Adipocyte (in vitro differentiated cells): Measurements from ENCODE around the gene TTR.

ENCODE experiments used
- DNase-seq: peaks from one replicate; pipeline ENCODE4 v3.0.0-alpha.2; 2015; ENCODE audit warnings: low read depth
- H3K27me3 ChIP-seq: replicated peaks from 2 replicates; pipeline ENCODE4 v1.7.0; 2013; ENCODE audit warnings: mild to moderate bottlenecking, low read length, moderate library complexity; ENCODE audit not compliant: control insufficient read depth, insufficient read depth
- H3K36me3 ChIP-seq: 2 replicates; pipeline ENCODE4 v1.7.0; 2013; ENCODE audit warnings: low read length, mild to moderate bottlenecking, moderate library complexity; ENCODE audit not compliant: control insufficient read depth, insufficient read depth, severe bottlenecking
- H3K4me1 ChIP-seq: 2 replicates; pipeline ENCODE4 v1.7.0; 2013; ENCODE audit warnings: mild to moderate bottlenecking, low read length, moderate library complexity; ENCODE audit not compliant: control insufficient read depth, insufficient read depth
- H3K4me3 ChIP-seq: 2 replicates; pipeline ENCODE4 v1.7.0; 2013; ENCODE audit warnings: mild to moderate bottlenecking, low read length, moderate library complexity
- H3K9ac ChIP-seq: 2 replicates; pipeline ENCODE4 v1.7.0; 2013; ENCODE audit warnings: mild to moderate bottlenecking, low read length, moderate library complexity
- H3K9me3 ChIP-seq: 2 replicates; pipeline ENCODE4 v1.7.0; 2013; ENCODE audit warnings: mild to moderate bottlenecking, low read length, moderate library complexity; ENCODE audit not compliant: control insufficient read depth

TTR gene

GRCh38 chr18:31565345-31565744 lies 26.3 kb upstream of the TTR start:
- no peak for DNase-seq
- Histone ChIP-seq H3K9ac (no peak overlapping the region), H3K27me3 (peaks cover 43% of the 10 kb centered on the region), H3K36me3 (no peaks in the 10 kb centered on the region), H3K4me1 (peaks cover 9% of the 10 kb centered on the region), H3K9me3 (no peaks in the 10 kb centered on the region), H3K4me3 (no peak overlapping the region)

- peaks cover 9% of the 10 kb centered on the region for H3K4me1 ChIP-seq
- H3K36me3 ChIP-seq: no peaks in the 10 kb centered on the region
- H3K9ac ChIP-seq: no peak overlapping the region
- H3K4me3 ChIP-seq: no peak overlapping the region
- H3K27me3 ChIP-seq: peaks cover 39% of the 10 kb centered on the region
- no peak for DNase-seq
- H3K9me3 ChIP-seq: no peaks in the 10 kb centered on the region
These were observed 25.7 kb upstream of the TTR start for GRCh38 chr18:31565782-31566512.

DNA sequence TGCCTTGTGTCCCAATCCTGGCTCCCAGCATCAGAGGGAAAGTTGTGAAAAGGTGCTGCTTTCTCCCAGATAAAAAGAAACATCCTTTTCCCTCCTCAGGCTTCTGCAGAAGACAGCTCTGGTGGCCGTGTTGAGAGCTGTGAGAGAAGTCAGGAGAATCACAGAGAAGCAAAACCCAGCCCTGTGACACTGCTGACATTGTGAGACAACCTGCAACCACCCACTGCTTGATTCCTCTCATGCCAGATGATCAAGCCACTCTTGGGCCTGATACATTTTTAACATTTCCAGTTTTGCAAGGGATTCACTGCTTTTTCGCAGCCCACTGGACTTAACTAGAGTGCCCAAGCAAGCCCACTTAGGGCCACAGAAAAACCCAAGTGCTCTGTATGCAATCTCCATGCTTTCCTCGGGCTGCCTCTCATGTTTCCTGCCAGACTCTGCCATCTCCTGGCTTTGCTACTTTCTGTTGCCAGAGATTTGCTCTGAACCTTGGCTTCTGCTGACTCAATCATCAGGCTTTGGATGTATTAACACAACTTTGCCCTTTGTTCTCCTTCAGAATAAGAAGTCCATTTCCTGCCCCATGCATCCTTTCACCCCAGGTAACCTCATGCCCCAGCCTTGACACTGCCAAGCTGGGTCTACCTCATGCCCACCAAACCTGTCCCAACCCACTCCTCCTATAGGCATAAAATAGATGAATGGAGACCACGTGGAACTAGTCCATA lies 24.9 kb upstream of the TTR start:
- peaks cover 32% of the 10 kb centered on the region for H3K27me3 ChIP-seq
- H3K4me3 ChIP-seq: no peak overlapping the region
- no peak for DNase-seq
- no peaks in the 10 kb centered on the region for H3K36me3 ChIP-seq
- H3K9ac ChIP-seq: no peak overlapping the region
- peaks cover 9% of the 10 kb centered on the region for H3K4me1 ChIP-seq
- no peaks in the 10 kb centered on the region for H3K9me3 ChIP-seq

GRCh38 chr18:31572368-31572767 lies 19.3 kb upstream of the TTR start:
- Histone ChIP-seq H3K4me1 (peaks cover 4% of the 10 kb centered on the region), H3K9me3 (no peaks in the 10 kb centered on the region), H3K36me3 (no peaks in the 10 kb centered on the region), H3K9ac (no peak overlapping the region), H3K4me3 (no peak overlapping the region), H3K27me3 (peaks cover 3% of the 10 kb centered on the region)
- no peak for DNase-seq

- Histone ChIP-seq H3K9ac (no peak overlapping the region), H3K27me3 (peaks cover 3% of the 10 kb centered on the region), H3K36me3 (no peaks in the 10 kb centered on the region), H3K4me3 (no peak overlapping the region), H3K9me3 (no peaks in the 10 kb centered on the region), H3K4me1 (peaks cover 4% of the 10 kb centered on the region)
- no peak for DNase-seq
These were observed 18.6 kb upstream of the TTR start for GRCh38 chr18:31573051-31573450.

- H3K4me1 ChIP-seq: peaks cover 4% of the 10 kb centered on the region
- no peaks in the 10 kb centered on the region for H3K36me3 ChIP-seq
- DNase-seq: no peak
- H3K27me3 ChIP-seq: peaks cover 3% of the 10 kb centered on the region
- H3K4me3 ChIP-seq: no peak overlapping the region
- H3K9ac ChIP-seq: no peak overlapping the region
- H3K9me3 ChIP-seq: no peaks in the 10 kb centered on the region
These were observed 17.3 kb upstream of the TTR start for GRCh38 chr18:31574359-31574758.

- Histone ChIP-seq H3K36me3 (no peaks in the 10 kb centered on the region), H3K4me1 (peaks cover 4% of the 10 kb centered on the region), H3K4me3 (no peak overlapping the region), H3K27me3 (peaks cover 3% of the 10 kb centered on the region), H3K9me3 (no peaks in the 10 kb centered on the region), H3K9ac (no peak overlapping the region)
- DNase-seq: no peak
These were observed 16.0 kb upstream of the TTR start for GRCh38 chr18:31575515-31576257.

GRCh38 chr18:31576670-31577069 lies 15.0 kb upstream of the TTR start:
- peaks cover 3% of the 10 kb centered on the region for H3K27me3 ChIP-seq
- H3K9me3 ChIP-seq: no peaks in the 10 kb centered on the region
- H3K36me3 ChIP-seq: no peaks in the 10 kb centered on the region
- no peak overlapping the region for H3K9ac ChIP-seq
- DNase-seq: no peak
- peaks cover 9% of the 10 kb centered on the region for H3K4me1 ChIP-seq
- no peak overlapping the region for H3K4me3 ChIP-seq

GRCh38 chr18:31577195-31577594 lies 14.5 kb upstream of the TTR start:
- H3K4me1 ChIP-seq: peaks cover 13% of the 10 kb centered on the region
- H3K36me3 ChIP-seq: no peaks in the 10 kb centered on the region
- DNase-seq: no peak
- no peak overlapping the region for H3K4me3 ChIP-seq
- no peaks in the 10 kb centered on the region for H3K9me3 ChIP-seq
- no peaks in the 10 kb centered on the region for H3K27me3 ChIP-seq
- H3K9ac ChIP-seq: no peak overlapping the region

DNA sequence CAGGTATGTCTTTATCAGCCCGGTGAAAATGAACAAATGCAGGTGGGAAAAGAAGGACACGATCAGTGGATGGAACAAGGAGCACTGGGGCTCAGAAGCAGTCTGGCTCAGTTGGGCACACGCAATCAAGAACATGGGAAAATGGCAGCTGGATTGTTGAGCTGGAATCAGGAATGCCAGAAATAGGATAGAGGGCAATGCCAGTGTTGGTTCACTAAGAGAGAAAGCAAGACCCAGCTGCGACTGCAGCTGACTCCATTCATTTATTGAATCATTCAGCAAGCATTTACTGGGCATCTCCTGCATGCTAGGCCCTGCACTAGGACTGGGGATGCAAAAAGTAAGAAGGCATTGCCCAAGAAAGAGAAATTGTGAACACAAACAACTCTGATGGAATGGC lies 13.6 kb upstream of the TTR start:
- Histone ChIP-seq H3K36me3 (no peaks in the 10 kb centered on the region), H3K27me3 (no peaks in the 10 kb centered on the region), H3K9ac (no peak overlapping the region), H3K4me3 (no peak overlapping the region), H3K4me1 (peaks cover 12% of the 10 kb centered on the region), H3K9me3 (no peaks in the 10 kb centered on the region)
- DNase-seq: no peak

DNA sequence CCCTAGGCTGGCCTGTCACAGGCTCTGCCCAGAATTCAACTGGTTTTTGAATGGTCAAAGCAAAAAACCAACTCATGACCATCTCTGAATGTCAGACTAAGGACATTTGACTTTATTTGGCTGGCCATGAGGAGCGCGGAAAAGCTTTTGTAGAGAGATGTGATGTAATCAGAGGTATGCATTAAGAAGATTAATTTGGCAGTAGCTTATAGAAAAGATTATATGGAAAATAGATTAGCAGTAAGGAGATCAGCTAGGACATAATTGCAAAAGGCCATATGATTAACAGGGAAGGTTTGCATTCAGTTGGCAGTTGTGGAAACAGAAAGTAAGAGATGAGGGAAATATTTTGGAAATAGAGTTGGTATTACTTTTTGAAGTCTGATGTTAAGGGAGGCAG lies 12.3 kb upstream of the TTR start:
- Histone ChIP-seq H3K27me3 (no peaks in the 10 kb centered on the region), H3K4me3 (no peak overlapping the region), H3K9ac (no peak overlapping the region), H3K9me3 (no peaks in the 10 kb centered on the region), H3K4me1 (peaks cover 9% of the 10 kb centered on the region), H3K36me3 (no peaks in the 10 kb centered on the region)
- no peak for DNase-seq
